ENCODE measurements around the gene MICAL2.

Gene MICAL2

GRCh38 chr11:12117611-12118010 lies 7.2 kb downstream of the MICAL2 start:
- no peak for DNase-seq

- peak; percentile 28 for DNase-seq
Measured at GRCh38 chr11:12118949-12119348, 8.6 kb downstream of the MICAL2 start.

DNA sequence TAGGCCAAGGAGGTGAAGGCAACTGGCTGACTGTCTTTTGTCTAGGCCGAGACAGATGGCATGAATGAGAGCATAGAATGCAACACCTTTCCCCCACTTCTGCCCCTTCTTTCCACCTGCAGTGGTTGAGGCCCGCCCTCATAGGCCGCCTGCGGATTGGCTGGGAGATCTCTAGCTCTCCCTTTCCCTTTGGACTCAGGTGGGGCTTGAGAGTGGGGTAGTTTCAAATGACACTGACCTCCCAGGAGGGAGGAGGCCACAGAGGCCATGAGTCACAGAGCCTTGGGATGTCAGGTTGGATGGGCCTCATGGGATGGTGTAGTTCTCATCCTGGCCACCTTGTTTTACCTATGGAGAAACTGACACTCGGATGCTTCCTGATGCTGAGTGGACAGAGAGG lies 9.1 kb downstream of the MICAL2 start:
- peak; percentile 18 for DNase-seq

DNA sequence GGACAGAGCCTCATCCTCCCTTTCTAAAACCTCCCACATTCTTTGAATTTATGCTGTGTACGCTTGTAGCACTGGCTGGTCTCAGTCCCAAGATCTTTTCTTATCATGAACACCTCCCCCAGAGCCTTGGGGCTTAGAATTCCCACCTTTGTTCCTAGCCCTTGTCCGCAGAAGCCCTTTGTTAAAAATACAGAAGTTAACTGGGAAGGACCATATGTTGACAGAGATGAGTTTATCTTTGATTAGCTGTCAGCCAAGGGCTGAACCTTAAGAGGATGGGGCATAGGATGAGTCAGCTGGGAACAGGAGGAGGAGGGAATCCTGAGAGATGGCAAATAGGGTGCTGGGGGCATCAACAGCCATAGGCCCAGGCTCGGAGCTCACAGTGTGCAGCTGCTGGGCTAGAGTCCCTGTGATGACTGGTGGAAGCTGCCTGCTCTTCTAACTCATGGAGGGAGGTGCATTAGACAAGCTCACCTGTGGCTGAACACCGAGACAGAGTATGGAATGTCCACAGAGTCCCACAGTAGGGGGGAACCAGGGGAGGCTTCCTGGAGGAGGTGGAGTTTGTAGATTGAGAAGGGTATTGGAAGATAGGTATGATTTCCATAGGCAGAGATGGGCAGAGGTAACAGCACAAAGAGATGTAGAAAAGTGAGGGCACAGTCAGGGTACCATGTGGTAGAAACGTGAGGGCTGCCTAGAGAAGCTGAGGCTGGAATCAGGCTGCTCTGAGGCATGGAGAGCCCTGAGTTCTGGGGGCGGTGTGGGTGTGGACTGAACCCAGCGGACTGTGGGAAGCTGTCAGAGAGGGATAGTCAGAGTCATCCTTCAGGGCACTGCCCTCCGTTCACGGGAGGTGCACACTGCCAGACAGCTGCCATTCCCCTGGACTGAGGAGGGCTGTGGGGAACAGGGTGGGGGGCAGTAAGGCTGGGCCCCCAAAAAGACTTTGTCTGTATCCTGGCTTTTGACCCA lies 9.9 kb downstream of the MICAL2 start:
- no peak for DNase-seq

GRCh38 chr11:12121011-12121410 lies 10.6 kb downstream of the MICAL2 start:
- no peak for DNase-seq

GRCh38 chr11:12121517-12121916 lies 11.1 kb downstream of the MICAL2 start:
- peak; percentile 11 for DNase-seq

DNA sequence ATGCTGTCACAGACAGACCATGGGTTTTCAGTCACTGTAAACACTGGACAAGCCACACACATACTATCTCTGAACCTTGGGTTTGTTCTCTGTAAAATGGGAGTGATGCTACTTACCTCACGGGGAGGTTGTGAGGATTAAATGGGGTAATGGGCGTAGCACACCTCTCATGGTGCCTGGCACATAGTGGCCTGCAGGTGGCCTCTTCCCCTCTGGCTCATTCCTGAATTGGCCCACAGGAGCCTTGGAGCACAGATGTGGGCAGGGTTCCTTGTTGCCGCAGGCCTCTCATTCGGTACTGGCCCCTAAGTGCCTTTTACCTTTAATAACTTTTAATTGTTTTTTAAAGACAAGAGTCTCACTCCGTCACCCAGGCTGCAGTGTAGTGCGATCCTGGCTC lies 11.7 kb downstream of the MICAL2 start:
- DNase-seq: peak; percentile 9

DNA sequence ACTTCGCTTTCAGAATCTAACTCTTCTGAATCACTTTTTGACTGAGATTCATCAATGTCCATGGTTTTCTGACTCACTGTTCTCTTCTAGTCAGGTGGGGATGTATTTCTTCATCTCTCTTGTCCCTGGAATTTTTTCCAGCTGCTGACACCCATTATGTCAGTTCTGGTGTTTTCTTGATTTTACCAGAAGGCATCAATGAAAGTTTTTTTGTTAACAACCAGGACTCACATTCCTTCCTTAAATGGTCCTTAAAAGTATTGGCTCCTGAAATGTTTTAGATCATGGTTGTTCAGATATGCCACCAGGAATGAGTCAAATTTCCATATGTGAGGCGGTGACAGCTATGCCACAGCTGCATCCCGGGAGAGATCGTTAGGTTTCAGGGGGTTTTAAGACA lies 12.9 kb downstream of the MICAL2 start:
- no peak for DNase-seq

DNA sequence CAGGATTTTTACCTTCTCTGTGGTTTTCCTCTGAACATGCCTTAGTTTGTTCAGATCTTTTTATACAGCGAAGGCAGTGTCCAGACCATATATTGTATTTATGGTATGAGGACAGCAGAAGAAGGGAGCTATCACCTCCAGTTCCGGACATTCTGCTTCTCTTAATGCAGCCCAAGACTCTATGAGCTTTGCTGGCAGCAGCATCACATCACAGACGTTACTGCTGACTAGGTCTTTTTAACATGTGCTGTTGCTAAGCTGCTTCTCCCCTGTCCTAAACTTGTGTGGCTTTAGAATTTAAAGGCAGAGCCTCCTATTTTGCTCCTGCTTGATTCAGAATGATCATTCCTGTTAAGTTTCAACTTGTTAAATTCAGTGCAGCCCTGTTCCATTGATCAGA lies 13.4 kb downstream of the MICAL2 start:
- DNase-seq: no peak

GRCh38 chr11:12124306-12124705 lies 13.9 kb downstream of the MICAL2 start:
- DNase-seq: no peak

GRCh38 chr11:12125609-12126149 lies 15.3 kb downstream of the MICAL2 start:
- DNase-seq: no peak

- DNase-seq: no peak
Measured at GRCh38 chr11:12126344-12127019, 16.1 kb downstream of the MICAL2 start.

GRCh38 chr11:12127206-12127898 lies 17.0 kb downstream of the MICAL2 start:
- no peak for DNase-seq

- no peak for DNase-seq
Measured at GRCh38 chr11:12128301-12128751, 17.9 kb downstream of the MICAL2 start.

- DNase-seq: no peak
Measured at GRCh38 chr11:12129227-12129626, 18.8 kb downstream of the MICAL2 start.

GRCh38 chr11:12130180-12130980 lies 20.0 kb downstream of the MICAL2 start:
- DNase-seq: no peak

GRCh38 chr11:12131943-12132789 lies 21.8 kb downstream of the MICAL2 start:
- DNase-seq: no peak

- DNase-seq: no peak
Measured at GRCh38 chr11:12132790-12133145, 22.4 kb downstream of the MICAL2 start.

DNA sequence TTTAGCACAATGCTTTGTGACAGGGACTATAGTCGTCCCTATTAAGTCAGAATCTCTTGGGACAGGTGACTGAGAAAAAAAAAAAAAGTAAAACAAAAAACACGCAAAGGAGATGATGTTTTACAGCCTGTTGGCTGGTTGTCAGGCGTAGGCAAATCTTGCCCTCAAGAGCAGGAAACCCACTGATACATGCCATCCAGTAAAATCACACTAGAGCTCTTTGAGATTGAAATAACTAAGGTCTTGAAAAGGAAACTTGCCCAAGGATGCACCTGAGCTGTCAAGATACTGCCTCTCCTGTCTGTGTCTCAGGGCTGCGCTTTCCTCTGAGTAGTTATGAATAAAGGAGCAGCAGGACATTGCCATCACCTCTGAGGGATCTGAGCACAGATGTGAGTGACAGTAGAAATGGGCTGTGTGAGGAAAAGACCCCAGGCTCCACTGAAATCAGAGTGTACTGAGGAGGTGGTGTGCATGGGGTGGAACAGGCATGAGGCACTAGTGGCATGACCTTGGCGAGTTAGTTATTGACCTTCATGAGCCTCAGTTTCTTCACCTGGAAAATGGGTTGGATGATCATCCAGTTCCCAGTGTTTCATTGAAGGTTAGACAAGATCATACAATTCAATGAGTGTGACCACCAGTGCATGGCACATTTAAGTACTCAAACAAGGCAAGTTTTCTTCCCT lies 23.3 kb downstream of the MICAL2 start:
- no peak for DNase-seq

- DNase-seq: no peak
Measured at GRCh38 chr11:12134236-12134585, 23.8 kb downstream of the MICAL2 start.

DNA sequence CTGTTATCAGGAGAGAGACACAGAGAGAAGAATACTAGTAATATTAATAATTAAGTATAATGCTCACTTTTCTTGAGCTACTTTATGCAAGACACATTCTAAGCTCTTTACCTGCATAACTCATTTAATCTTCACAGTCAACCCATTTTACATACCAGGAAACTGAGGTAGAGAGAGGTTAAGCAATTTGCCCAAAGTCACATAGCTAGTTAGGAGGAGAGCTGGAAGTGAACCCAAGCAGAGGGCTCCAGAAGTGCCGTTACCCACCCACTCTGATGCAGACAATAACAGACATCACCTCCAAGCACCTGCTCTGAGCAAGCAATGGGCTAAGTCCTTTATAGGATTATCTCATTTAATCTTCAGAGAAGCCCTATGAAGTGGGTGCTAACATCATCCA lies 24.8 kb downstream of the MICAL2 start:
- no peak for DNase-seq

Data from NCI-H2029 (cell line).